ENCODE data around the gene PTAFR.

DNA sequence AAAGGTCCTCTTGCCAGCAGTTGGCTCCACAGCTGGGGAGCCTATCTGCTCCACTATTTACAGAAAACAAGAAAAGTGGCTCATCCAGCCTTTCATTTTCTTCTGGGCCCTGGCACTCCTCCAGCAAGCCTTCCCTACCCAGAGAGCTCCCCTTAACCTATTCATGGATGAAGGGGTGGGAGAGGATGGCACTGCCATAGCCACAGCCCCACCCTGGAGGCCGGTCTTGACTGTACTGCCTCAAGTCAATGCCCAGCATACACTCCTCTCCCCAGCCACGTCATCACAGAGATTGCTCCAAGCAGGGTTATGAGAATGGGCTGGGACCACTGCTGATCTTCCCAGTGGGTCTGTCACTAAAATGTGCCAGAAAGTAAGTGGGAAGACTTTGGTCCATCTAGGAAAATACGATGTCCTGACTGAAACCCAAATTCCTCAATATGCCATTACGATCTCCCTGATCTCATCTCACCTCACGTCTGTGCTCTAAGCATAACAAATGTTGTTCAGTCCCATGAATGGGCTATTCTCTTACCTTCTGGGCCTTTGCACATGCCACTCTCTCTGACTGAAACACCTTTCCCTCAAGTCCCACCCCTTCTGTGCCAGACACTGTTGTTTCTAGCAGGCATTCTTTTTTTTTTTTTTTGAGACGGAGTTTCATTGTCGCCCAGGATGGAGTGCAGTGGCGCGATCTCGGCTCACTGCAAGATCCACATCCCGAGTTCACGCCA is 21.4 kb upstream of the PTAFR start:
- TF ChIP-seq, protein P1, sequence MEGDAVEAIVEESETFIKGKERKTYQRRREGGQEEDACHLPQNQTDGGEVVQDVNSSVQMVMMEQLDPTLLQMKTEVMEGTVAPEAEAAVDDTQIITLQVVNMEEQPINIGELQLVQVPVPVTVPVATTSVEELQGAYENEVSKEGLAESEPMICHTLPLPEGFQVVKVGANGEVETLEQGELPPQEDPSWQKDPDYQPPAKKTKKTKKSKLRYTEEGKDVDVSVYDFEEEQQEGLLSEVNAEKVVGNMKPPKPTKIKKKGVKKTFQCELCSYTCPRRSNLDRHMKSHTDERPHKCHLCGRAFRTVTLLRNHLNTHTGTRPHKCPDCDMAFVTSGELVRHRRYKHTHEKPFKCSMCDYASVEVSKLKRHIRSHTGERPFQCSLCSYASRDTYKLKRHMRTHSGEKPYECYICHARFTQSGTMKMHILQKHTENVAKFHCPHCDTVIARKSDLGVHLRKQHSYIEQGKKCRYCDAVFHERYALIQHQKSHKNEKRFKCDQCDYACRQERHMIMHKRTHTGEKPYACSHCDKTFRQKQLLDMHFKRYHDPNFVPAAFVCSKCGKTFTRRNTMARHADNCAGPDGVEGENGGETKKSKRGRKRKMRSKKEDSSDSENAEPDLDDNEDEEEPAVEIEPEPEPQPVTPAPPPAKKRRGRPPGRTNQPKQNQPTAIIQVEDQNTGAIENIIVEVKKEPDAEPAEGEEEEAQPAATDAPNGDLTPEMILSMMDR (IDR thresholded peaks at IDR 0.05; ENCODE audit: low read length) = no peak
- TF ChIP-seq EZH2 (optimal IDR thresholded peaks at IDR 0.05; ENCODE audit: low read depth, low read length) (no peak), EZH2phosphoT487 (IDR thresholded peaks at IDR 0.05; ENCODE audit: low read length) (no peak)
